Activated gamma-delta T cell treated with anti-CD3 and anti-CD28 coated beads, Interleukin-2, amount 50 U/mL, for 16 hours (primary cell): ENCODE results near the gene TSKS.

ENCODE experiments used
- DNase-seq: peaks from one replicate; pipeline ENCODE4 v3.0.0-alpha.2; 2020; ENCODE audit warnings: low read depth

The TSKS gene

DNA sequence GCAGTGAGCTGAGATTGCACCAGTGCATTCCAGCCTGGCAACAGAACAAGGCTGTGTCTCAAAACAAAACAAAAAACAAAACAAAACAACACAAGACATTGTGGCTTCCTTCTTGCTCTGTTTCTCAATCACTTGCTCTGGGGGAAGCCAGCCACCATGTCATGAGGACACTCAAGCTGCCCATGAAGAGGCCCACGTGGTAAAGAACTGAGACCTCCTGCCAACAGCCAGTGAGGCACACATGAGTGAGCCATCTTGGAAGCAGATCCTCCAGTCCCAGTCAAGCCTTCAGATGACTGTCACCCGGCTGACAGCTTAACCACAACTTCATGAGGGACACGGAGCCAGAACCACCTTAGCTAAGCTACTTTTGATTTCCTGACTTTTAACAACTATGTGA lies 47.0 kb downstream of the TSKS start:
- DNase-seq = no peak

DNA sequence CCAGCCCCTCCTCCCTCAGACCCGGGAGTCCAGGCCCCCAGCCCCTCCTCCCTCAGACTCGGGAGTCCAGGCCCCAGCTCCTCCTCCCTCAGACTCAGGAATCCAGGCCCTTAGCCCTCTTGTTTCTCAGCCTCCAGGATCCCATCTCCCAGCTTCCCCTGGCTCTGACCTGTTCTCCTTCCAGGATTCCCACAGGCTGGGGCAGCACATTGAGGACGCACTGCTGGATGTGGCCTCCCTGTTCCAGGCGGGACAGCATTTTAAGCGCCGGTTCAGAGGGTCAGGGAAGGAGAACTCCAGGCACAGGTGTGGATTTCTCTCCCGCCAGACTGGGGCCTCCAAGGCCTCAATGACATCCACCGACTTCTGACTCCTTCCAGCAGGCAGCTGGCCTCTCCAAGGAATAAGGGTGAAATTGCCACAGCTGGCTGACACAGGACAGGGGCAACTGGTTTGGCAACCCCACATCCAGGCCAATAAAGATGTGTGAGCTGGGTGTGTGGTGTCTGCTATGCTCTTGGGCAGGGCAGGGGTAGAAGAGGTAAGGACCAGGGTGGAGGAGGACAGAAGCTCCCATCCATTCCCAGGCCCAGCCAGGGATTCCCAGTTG lies 49.8 kb downstream of the TSKS start:
- DNase-seq = no peak

DNA sequence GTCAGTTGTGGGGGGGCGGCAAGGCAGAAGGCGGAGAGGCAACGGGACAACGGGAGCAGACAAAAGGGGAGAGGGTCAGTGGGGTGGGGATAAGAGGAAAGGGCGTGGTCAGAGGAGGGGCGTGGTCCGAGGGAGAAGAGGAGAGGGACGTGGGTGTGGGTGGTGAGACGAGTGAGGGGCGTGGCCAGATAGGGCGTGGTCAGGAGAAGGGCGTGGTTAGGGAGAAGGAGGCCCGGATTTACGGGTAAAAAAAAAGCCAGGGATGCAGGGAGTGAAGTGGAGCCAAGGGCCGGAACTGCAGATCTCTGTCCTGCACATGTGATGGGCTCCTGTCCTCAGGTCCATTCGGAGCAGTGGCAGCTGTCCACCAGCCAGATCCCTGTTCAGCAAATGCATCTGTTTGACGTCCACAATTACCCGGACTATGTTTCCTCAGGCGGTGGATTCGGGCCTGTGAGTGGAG lies 50.7 kb downstream of the TSKS start:
- DNase-seq = no peak

DNA sequence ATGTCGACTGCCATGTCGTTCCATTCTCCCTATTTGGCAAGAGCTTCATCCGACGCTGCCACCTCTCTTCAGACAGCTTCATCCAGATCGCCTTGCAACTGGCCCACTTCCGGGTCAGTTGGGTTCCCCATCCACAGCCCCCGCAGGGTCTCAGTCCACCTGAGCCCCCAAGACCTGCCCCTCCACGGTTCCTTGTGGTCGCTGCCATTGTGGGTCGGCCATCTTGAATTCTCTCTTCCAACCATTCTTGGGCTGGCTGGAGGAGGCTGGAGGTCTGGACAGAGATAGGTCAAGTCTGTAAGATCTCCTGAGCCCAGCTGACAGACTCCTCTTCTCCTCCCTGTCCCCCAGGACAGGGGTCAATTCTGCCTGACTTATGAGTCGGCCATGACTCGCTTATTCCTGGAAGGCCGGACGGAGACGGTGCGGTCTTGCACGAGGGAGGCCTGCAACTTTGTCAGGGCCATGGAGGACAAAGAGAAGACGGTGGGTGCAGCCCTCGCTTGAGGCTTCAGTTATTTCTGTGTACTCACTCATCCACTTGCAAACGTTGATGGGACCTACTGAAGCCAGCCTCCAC lies 52.6 kb downstream of the TSKS start:
- no peak for DNase-seq

DNA sequence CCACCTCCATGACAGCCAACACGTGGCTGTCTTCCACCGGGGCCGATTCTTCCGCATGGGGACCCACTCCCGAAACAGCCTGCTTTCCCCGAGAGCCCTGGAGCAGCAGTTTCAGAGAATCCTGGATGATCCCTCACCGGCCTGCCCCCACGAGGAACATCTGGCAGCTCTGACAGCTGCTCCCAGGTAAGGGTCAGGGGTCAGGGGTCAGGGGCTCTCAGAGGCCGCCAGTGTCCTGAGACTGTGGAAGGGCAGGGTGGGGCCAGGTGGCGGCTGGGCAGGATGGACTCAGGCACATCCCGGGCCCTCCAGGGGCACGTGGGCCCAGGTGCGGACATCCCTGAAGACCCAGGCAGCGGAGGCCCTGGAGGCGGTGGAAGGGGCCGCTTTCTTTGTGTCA lies 57.2 kb downstream of the TSKS start:
- DNase-seq = no peak

DNA sequence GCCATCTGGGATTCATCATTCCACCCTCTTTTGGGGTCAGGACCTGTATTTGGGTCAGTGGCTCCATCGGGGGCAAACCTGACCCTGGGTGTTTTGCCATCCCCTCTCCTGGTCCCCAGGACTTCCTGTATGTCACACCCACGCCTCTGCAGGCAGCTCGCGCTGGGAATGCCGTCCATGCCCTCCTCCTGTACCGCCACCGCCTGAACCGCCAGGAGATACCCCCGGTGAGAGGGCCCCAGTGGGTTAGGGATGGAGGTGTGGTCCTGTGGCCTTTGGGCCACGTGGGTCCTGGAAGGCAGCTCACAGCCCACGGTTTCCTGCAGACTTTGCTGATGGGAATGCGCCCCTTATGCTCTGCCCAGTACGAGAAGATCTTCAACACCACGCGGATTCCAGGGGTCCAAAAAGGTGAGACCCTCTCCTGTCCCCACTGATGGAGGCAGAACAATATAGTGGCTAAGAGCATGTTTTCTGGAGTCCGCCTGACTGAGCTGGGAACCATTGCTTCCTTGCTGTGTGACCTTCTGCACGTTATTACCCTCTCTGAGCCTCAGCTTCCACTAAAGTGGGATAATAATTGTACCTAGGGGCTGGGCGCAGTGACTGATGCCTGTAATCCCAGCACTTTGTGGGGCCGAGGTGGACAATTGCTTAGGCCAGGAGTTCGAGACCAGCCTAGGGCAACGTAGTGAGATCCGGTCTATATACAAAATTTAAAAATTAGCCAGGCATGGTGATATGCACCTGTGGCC lies 58.0 kb downstream of the TSKS start:
- no peak for DNase-seq

DNA sequence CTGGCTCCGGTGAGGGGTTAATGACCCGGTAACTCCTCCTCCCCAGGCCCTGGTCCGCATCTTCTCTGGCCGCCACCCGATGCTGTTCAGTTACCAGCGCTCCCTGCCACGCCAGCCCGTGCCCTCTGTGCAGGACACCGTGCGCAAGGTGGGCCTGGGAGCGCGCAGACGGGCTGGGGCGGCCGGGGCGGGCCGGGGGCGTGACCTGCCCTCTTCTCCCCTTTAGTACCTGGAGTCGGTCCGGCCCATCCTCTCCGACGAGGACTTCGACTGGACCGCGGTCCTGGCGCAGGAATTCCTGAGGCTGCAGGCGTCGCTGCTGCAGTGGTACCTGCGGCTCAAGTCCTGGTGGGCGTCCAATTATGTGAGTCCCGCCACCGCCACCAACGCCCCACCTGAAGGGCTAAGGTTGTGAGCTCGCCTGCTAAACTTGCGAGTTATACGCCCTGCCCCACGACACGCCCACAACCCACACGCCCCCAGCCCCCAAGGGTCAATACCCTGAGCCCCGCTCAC lies 61.8 kb downstream of the TSKS start:
- DNase-seq = no peak

DNA sequence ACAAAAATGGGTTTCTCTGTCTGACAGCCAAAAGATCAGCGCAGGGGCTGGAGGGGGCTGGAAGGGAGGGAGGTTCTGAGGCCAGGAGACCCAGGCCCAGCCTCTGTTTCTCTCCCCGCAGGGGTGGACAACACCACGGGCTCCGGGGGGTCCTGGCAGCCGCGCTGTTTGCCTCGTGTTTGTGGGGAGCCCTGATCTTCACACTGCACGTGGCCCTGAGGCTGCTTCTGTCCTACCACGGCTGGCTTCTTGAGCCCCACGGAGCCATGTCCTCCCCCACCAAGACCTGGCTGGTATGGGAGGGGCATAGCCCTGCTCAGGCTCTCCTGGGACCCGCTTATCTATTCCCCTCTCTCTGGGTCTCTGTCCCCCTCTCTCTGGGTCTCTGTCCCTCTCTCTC lies 62.5 kb downstream of the TSKS start:
- no peak for DNase-seq

DNA sequence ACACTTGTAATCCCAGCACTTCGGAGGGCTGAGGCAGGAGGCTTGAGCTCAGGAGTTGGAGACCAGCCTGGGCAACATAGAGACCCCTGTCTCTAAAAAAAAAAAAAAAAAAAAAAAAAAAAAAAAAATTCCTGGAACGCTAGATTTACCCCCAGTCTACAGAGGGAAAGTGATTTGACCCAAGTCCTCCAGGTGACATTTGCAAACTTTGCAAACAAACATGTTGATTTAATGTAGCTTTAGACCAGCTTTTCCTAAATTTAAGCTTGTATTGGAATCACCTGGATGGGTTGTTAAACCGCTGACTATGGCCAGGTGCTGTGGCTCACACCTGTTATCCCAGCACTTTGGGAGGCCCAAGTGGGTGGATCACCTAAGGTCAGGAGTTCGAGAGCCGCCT lies 63.7 kb downstream of the TSKS start:
- DNase-seq = no peak

DNA sequence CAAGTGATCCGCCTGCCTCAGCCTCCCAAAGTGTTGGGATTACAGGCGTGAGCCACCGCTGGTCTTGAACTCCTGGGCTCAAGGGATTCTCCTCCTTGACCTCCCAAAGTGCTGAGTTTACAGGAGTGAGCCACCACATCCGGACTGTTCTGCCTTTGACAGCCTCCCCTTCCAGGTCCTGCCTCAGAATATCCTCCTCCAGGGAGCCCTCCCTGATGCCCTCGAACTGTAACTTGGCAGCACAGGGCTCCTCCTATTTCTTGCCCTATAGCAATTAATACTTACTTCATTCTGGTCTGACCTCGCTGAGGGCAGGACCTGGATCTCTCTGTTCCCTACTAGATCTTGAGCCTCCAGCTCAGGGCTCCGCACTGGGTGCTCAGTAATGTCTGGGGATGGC lies 66.2 kb downstream of the TSKS start:
- DNase-seq = no peak

DNA sequence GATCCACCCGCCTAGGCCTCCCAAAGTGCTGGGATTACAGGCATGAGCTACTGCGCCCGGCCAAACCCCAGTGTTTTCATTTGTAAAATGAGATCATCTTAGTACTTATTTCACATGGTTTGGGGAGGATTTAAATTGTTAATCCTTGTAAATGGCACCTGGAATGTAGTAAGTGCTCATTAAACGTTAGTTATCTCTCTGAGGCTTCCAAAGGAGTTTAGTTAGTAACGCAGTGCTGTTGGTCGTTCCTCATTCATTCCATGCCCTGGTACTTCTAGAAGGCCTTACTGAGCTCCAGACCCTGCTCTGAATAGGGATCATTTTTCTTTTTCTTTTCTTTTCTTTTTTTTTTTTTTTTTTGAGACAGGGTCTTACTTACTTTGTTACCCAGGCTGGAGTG lies 67.0 kb downstream of the TSKS start:
- DNase-seq = no peak

DNA sequence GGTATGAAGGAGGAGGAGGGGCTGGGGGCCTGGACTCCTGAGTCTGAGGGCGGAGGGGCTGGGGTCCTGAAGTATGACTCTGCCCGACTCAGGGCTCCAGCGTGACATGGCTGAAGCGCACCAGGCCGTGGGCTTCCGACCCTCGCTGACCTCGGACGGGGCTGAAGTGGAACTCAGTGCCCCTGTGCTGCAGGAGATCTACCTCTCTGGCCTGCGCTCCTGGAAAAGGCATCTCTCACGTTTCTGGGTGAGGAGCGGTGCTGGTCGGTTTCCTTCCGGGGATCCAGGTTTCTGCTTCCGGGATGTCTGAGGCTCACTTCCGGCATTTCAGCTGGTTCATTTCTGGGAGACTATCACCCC lies 71.0 kb downstream of the TSKS start:
- no peak for DNase-seq

DNA sequence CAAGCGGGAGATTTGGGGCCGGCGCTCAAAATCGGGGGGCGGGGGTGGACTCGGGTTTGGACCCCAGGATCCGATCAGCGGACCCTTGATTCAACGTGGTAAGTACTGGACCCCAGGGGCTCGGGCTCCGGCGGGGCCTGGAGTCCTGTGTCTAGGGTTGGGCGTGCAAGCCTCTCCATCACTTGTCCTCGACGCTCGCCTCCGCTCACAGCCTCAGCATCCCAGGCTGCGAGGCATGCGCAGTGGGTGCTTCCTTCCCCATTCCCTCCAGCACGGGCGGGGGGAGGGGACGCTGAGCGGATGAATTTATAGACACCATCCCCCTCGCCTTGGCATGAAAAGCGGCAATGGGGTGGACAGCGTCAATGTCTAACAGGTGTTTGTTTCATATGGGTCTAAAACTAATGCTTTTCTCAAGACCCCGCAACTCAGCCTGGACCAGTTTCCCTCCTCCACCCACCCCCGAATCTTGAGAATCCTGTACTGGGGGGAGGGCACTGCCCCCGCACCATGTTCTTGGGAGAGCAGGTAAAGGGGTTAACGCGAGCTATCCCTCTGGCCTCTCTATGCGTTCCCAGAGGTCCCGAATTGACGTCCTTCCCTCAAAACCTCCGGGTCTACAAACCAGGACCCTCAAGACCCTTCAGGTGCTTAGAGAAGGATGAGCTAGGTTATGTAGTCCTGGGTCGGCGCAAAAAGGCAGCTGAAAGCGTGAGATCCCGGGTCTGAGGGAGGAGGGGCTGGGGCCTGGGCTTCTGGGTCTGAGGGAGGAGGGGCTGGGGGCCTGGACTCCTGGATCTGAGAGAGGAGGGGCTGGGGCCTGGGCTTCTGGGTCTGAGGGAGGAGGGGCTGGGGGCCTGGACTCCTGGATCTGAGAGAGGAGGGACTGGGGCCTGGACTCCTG lies 71.6 kb downstream of the TSKS start:
- DNase-seq = no peak

DNA sequence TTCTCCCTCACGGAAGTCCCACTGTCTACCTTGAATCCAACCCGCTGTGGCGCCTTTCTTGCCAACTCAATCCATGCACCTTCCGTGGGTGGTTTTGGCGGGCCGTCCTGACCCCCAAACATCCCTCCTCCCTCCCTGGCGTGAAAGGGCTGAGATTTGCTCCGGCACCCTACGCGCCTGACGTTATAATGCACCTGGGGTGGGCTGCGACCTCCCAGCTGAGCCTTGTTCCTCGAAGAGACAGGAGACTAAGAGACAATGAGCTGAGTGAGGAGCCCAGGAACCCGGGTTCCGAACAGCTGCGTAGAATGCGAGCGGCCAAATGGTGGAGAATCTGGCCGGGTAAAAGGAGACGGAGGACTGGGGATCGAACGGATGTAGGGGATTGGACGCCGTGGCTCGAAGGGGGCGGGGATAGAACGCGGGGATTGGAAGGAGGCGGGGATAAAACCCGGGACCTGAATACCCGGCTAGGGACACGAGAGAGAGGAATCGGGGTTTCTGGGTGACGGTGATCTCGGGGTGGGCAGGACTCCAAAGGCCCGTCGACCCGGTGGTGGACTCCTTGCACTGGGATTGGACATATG lies 72.4 kb downstream of the TSKS start, which contains the start of gene CPT1C:
CPT1C (plus strand) TSS at position 461 of the 587 bp plus-strand sequence. CDS start 1,137 bp downstream, outside the sequence.
- no peak for DNase-seq

DNA sequence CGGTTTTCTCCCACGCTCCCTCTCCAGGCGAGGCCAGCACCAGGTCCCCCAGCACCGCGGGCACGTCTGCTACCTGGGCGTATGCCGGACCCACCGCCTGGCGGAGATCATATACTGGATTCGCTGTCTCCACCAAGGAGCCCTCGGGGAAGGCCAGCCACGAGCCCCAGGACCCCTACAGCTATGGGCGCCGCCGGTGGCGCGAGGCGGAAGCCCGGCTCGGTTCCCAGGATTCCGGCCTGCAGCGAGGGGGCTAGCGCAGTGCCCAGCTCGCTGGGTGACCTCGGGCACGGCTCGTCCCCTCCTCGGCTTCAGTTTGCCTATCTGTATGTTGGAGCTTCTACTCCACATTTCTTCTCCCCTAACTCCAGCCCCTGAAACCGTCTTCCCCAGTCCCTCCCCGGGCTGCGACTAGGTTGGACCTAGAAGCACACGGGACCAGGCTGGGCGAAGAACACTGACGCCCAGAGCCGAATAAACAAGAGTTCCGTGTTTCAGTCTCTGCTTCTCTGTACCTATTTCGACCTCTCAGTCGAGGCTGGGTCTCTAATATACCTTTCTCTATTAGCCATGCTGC lies 72.9 kb downstream of the TSKS start:
- no peak for DNase-seq
